H1 (cell line): ENCODE measurements around the gene CAMKMT. TPM values are rescaled to one million over a fixed set of nuclear protein-coding genes. Genes with fewer than 3 reads are reported as not detected.

Source experiments
- CTCF ChIA-PET: fragments of 300-600 bp; sonication (Branson Sonifier 250); formaldehyde crosslinking; loops from one replicate; lab custom pipeline; 2021; ENCODE audit not compliant: partially characterized antibody; lab: Charles Lee
- POLR2A ChIA-PET: fragments of 300-600 bp; sonication (Branson Sonifier 250); formaldehyde crosslinking; loops from one replicate; lab custom pipeline; 2021; ENCODE audit warnings: inconsistent platforms; ENCODE audit not compliant: partially characterized antibody; lab: Charles Lee
- DNase-seq, 2 experiments: peaks; one replicate each; pipeline versions ENCODE4 v3.0.0 to v3.0.0-alpha.2; 2010 to 2022; ENCODE audit warnings: low spot score in 2 of 2, low read depth in 1 of 2, mixed read lengths in 1 of 2
- FAIRE-seq: peaks from 2 replicates; lab custom pipeline; 2011; peaks lifted over from hg19 to GRCh38; lab: Jason Lieb, UNC
- H2AFZ ChIP-seq: 2 replicates; pipeline ENCODE4 v1.8.1; 2012; ENCODE audit warnings: low read length, inconsistent platforms
- H2AK5ac ChIP-seq: 2 replicates; pipeline ENCODE4 v1.6.1; 2013; ENCODE audit warnings: low read depth, low read length
- H2BK120ac ChIP-seq: replicated peaks from 2 replicates; pipeline ENCODE3; 2013; ENCODE audit warnings: low read depth, low read length, inconsistent platforms
- H2BK12ac ChIP-seq: 2 replicates; pipeline ENCODE4 v1.6.1; 2013; ENCODE audit warnings: low read depth, low read length
- H2BK15ac ChIP-seq: 2 replicates; pipeline ENCODE4 v1.6.1; 2013; ENCODE audit warnings: low read length
- H2BK20ac ChIP-seq: 2 replicates; pipeline ENCODE4 v1.6.1; 2013; ENCODE audit warnings: low read length
- H2BK5ac ChIP-seq: 2 replicates; pipeline ENCODE4 v1.6.1; 2013; ENCODE audit warnings: low read depth, low read length
- H3K14ac ChIP-seq: 2 replicates; pipeline ENCODE4 v1.6.1; 2013; ENCODE audit warnings: inconsistent platforms; ENCODE audit not compliant: insufficient read length
- H3K18ac ChIP-seq: 2 replicates; pipeline ENCODE4 v1.6.1; 2013; ENCODE audit warnings: low read length; ENCODE audit errors: extremely low read depth
- H3K23ac ChIP-seq: 2 replicates; pipeline ENCODE4 v1.6.1; 2013; ENCODE audit warnings: inconsistent platforms; ENCODE audit not compliant: insufficient read length
- H3K23me2 ChIP-seq: 2 replicates; pipeline ENCODE4 v1.6.1; 2013; ENCODE audit warnings: low read depth, low read length
- H3K27ac ChIP-seq: 2 replicates; pipeline ENCODE4 v1.6.1; 2011; ENCODE audit warnings: low read depth, low read length, inconsistent platforms
- H3K27me3 ChIP-seq, 4 experiments: replicated peaks in 1 of 4; 1 replicate in 1 of 4; 2 replicates in 3 of 4; pipeline versions ENCODE4 v1.6.1 to v1.8.1; 2011 to 2013; ENCODE audit warnings: low read length in 3 of 4, mild to moderate bottlenecking in 3 of 4, inconsistent platforms in 2 of 4, mixed read lengths in 2 of 4, moderate library complexity in 1 of 4; ENCODE audit not compliant: control insufficient read depth in 3 of 4, insufficient read depth in 3 of 4; ENCODE audit errors: extremely low read depth in 1 of 4
- H3K36me3 ChIP-seq, 4 experiments: 2 replicates each; pipeline versions ENCODE4 v1.6.1 to v1.8.1; 2011 to 2013; ENCODE audit warnings: mild to moderate bottlenecking in 4 of 4, low read length in 3 of 4, moderate library complexity in 2 of 4, control low read depth in 1 of 4, inconsistent platforms in 1 of 4; ENCODE audit not compliant: insufficient read depth in 4 of 4, control insufficient read depth in 2 of 4
- H3K4ac ChIP-seq: replicated peaks from 2 replicates; pipeline ENCODE3; 2013; ENCODE audit warnings: low read length, low read depth, mixed read lengths, inconsistent platforms; ENCODE audit not compliant: insufficient read length
- H3K4me1 ChIP-seq, 4 experiments: replicated peaks in 1 of 4; 1 replicate in 1 of 4; 2 replicates in 3 of 4; pipeline versions ENCODE4 v1.6.1 to v1.8.1; 2011 to 2013; ENCODE audit warnings: low read length in 3 of 4, inconsistent platforms in 2 of 4, mixed read lengths in 1 of 4; ENCODE audit not compliant: insufficient read depth in 4 of 4, control insufficient read depth in 3 of 4
- H3K4me2 ChIP-seq, 2 experiments: 2 replicates each; pipeline versions ENCODE4 v1.6.1 to v1.8.1; 2011 to 2013; ENCODE audit warnings: low read depth in 2 of 2, low read length in 2 of 2, control low read depth in 1 of 2, inconsistent platforms in 1 of 2, mild to moderate bottlenecking in 1 of 2; ENCODE audit not compliant: insufficient read depth in 1 of 2
- H3K4me3 ChIP-seq, 4 experiments: fragments of 200-600, 300-600 bp in 1 of 4; sonication (generic), shearing (Covaris generic), sonication (Bioruptor Twin) in 1 of 4; 2 replicates each; pipeline versions ENCODE4 v1.5.1 to v1.8.1; 2011 to 2016; ENCODE audit warnings: low read length in 4 of 4, low read depth in 3 of 4, control low read depth in 2 of 4, inconsistent platforms in 2 of 4, mild to moderate bottlenecking in 2 of 4, mixed read lengths in 1 of 4, moderate library complexity in 1 of 4; ENCODE audit not compliant: insufficient read depth in 2 of 4; ENCODE audit errors: extremely low read depth in 1 of 4
- H3K56ac ChIP-seq: replicated peaks from 2 replicates; pipeline ENCODE3; 2013; ENCODE audit warnings: low read depth, mild to moderate bottlenecking, mixed read lengths, low read length, inconsistent platforms; ENCODE audit not compliant: insufficient read length
- H3K79me1 ChIP-seq: 2 replicates; pipeline ENCODE4 v1.6.1; 2013; ENCODE audit warnings: low read depth, low read length, control low read depth
- H3K79me2 ChIP-seq, 2 experiments: 2 replicates each; pipeline versions ENCODE4 v1.6.1 to v1.8.1; 2012 to 2013; ENCODE audit warnings: low read length in 2 of 2, mild to moderate bottlenecking in 2 of 2, inconsistent platforms in 1 of 2; ENCODE audit not compliant: insufficient read depth in 2 of 2, control insufficient read depth in 1 of 2
- H3K9ac ChIP-seq, 4 experiments: replicated peaks in 1 of 4; 1 replicate in 1 of 4; 2 replicates in 3 of 4; pipeline versions ENCODE4 v1.6.1 to v1.8.1; 2011 to 2013; ENCODE audit warnings: low read depth in 3 of 4, low read length in 3 of 4, control low read depth in 2 of 4, mild to moderate bottlenecking in 2 of 4, moderate library complexity in 2 of 4, inconsistent platforms in 1 of 4; ENCODE audit errors: extremely low read depth in 1 of 4
- H3K9me3 ChIP-seq, 2 experiments: 2 replicates each; pipeline versions ENCODE4 v1.6.1 to v1.8.1; 2012 to 2013; ENCODE audit warnings: mild to moderate bottlenecking in 2 of 2, moderate library complexity in 2 of 2, control low read depth in 1 of 2, inconsistent platforms in 1 of 2, low read depth in 1 of 2, low read length in 1 of 2, mixed read lengths in 1 of 2; ENCODE audit not compliant: insufficient read depth in 2 of 2
- H4K20me1 ChIP-seq, 2 experiments: replicated peaks in 1 of 2; 2 replicates each; pipeline versions ENCODE3 to v1.8.1; 2011 to 2013; ENCODE audit warnings: inconsistent platforms in 2 of 2, low read length in 2 of 2, mild to moderate bottlenecking in 1 of 2; ENCODE audit not compliant: insufficient read depth in 2 of 2, control insufficient read depth in 1 of 2
- H4K5ac ChIP-seq: 2 replicates; pipeline ENCODE4 v1.6.1; 2013; ENCODE audit warnings: low read length, low read depth, mixed read lengths, inconsistent platforms; ENCODE audit not compliant: insufficient read length
- H4K8ac ChIP-seq: 2 replicates; pipeline ENCODE4 v1.8.0; 2013; ENCODE audit warnings: mild to moderate bottlenecking, moderate library complexity, low read length, inconsistent platforms; ENCODE audit not compliant: insufficient read depth; ENCODE audit errors: extremely low read depth
- H4K91ac ChIP-seq: replicated peaks from 2 replicates; pipeline ENCODE3; 2013; ENCODE audit warnings: low read length, mixed read lengths, inconsistent platforms; ENCODE audit not compliant: insufficient read length
- JUN ChIP-seq: IDR thresholded peaks from 2 replicates; pipeline ENCODE4 v1.6.1; 2011; ENCODE audit warnings: low read depth, mild to moderate bottlenecking, improper control_type of control experiment, low read length
- SP2 ChIP-seq: IDR thresholded peaks from 2 replicates; pipeline ENCODE4 v1.6.1; 2012; ENCODE audit warnings: mild to moderate bottlenecking, low read length, inconsistent platforms
- WGBS, 2 experiments: shearing (Covaris generic) in 1 of 2; methylation state at CpG; one replicate each; pipeline versions ENCODE4 v1.1.6 to v1.1.7; 2013 to 2015; ENCODE audit warnings: low lambda C conversion rate in 2 of 2, mixed read lengths in 2 of 2, inconsistent platforms in 1 of 2, low coverage in 1 of 2, missing lambda C conversion rate in 1 of 2; ENCODE audit not compliant: insufficient replicate concordance in 2 of 2, insufficient coverage in 1 of 2, insufficient read length in 1 of 2; ENCODE audit errors: extremely low coverage in 1 of 2, missing lambda C conversion rate in 1 of 2; 5-methylcytosine and 5-hydroxymethylcytosine counted together
- polyA plus RNA-seq, 7 experiments: library from polyadenylated mRNA; depleted of rRNA in 3 of 7; stranded (reverse) in 5 of 7; unstranded in 2 of 7; fragments of >200 nt in 5 of 7; fragments of 200-250 nt in 2 of 7; gene quantifications; 1 replicate in 5 of 7; 2 replicates in 1 of 7; 4 replicates in 1 of 7; pipeline versions ENCODE4 v1.2.1 to v1.2.3, GENCODE V29; 2011 to 2013; ENCODE audit warnings: missing spikeins in 2 of 7, mixed read lengths in 2 of 7
- total RNA-seq: library from RNA; stranded (reverse); fragmentation: NEBNext Ultra II Directional; extraction: Animal tissue kit (Norgen Biotek cat#: 25700); gene quantifications from 2 replicates; pipeline ENCODE4 v1.2.1, GENCODE V29; 2021

The CAMKMT gene
- total and polyA plus RNA-seq, 2 of the 8 experiments (the other 6 are each of a cell fraction or from before 2014, with no cell fraction given) = 14.7 to 22.4 TPM

DNA sequence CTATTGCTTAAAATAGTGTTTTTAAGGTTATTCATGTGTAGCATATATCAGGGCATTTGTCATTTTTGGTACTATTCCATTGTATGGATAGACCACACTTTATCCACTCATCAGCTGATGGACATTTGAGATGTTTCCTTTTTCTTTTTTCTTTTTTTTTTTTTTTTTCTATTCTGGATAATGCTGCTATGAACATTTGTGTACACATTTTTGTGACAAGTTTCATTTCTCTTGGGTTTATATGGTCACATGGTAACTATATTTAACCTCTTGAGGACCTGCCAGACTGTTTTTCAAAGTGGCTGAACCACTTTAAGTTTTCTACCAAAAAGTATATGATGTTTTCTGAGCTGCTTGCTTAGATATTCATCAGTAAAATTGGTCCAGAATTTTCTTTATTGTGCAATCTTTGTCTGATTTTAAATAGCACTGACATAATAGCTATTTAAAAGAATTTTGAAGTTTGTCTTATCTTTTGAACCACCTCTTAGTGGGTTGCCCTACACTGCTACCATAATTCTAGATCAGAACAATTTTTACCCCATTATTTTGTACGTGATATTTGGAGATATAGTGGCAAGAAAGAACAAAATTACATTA lies 360.4 kb downstream of the CAMKMT start:
- Histone ChIP-seq H3K4me1 (no peaks in the 10 kb centered on the region), H3K27ac (no peak overlapping the region), H4K91ac (no peak overlapping the region), H4K8ac (no peak overlapping the region), H4K5ac (no peak overlapping the region), H3K56ac (no peak overlapping the region), H3K36me3 (no peaks in the 10 kb centered on the region; a peak in 1 of 8 replicates), H3K4me3 (no peak overlapping the region), H2BK20ac (no peak overlapping the region), H2AFZ (no peak overlapping the region), H3K4me2 (no peak overlapping the region), H4K20me1 (no peaks in the 10 kb centered on the region), H3K23ac (no peak overlapping the region), H3K14ac (no peak overlapping the region), H3K27me3 (no peaks in the 10 kb centered on the region), H2BK5ac (no peak overlapping the region), H3K79me2 (no peaks in the 10 kb centered on the region), H3K4ac (no peak overlapping the region), H2BK120ac (no peak overlapping the region), H3K9me3 (no peaks in the 10 kb centered on the region), H3K23me2 (no peaks in the 10 kb centered on the region; the same call in 1 of the 2 replicates), H2AK5ac (no peak overlapping the region), H3K79me1 (no peaks in the 10 kb centered on the region), H2BK12ac (no peak overlapping the region), H2BK15ac (no peak overlapping the region), H3K18ac (no peak overlapping the region), H3K9ac (no peak overlapping the region)
- no peak for DNase-seq
- no peak for FAIRE-seq
- CTCF ChIA-PET = interaction anchor here (1.0 to 1.3 kb wide), 3 partner anchors 29 to 234 kb away, joined by 3 to 6 read pairs (median 3); no protein-coding TSS in a partner anchor
- 100% methylated on average over 1 of the region's 1 CpG; no CpG with 5 or more reads in 1 of the 2 experiments for WGBS, 2 experiments
- POLR2A ChIA-PET = no interaction called here
- TF ChIP-seq SP2 (no peak), JUN (no peak)
